Neural progenitor cell (in vitro differentiated cells): ENCODE results near the gene NPW.

Source experiments
- CTCF ChIP-seq: fragments of 200-600 bp; sonication (generic); IDR thresholded peaks from 2 replicates; pipeline ENCODE4 v1.5.1; 2017; ENCODE audit warnings: antibody characterized with exemption, mild to moderate bottlenecking
- EZH2 ChIP-seq: fragments of 200-600 bp; sonication (generic); IDR thresholded peaks from 2 replicates; pipeline ENCODE4 v1.6.1; 2017; ENCODE audit warnings: antibody characterized with exemption, mild to moderate bottlenecking, moderate library complexity
- EZH2phosphoT487 ChIP-seq: fragments of 200-600 bp; sonication (generic); IDR thresholded peaks from 2 replicates; pipeline ENCODE4 v1.6.1; 2017; ENCODE audit warnings: antibody characterized with exemption

- TF ChIP-seq CTCF (no peak), EZH2 (no peak), EZH2phosphoT487 (no peak)
Observed at GRCh38 chr16:1982991-1983543, 36.5 kb upstream of the NPW start.
